ENCODE measurements around the gene GLYATL1.
"Not testable (repeated sequence)": the region's sequence is repeated elsewhere in the genome, so short reads cannot be mapped to it uniquely, and the experiment has no call there.

GLYATL1 gene

GRCh38 chr11:58999291-58999680 lies 60.0 kb downstream of the GLYATL1 start:
- peak; percentile 73 for DNase-seq

GRCh38 chr11:59000003-59000402 lies 60.7 kb downstream of the GLYATL1 start:
- peak; percentile 34 for DNase-seq

GRCh38 chr11:59002006-59002405 lies 62.7 kb downstream of the GLYATL1 start:
- DNase-seq: not testable (repeated sequence)
